A204.1 (cell line): ENCODE measurements around the gene AMZ2.
"Not testable (repeated sequence)": the region's sequence is repeated elsewhere in the genome, so short reads cannot be mapped to it uniquely, and the experiment has no call there.

Experiments
- FAIRE-seq: peaks from 2 replicates; lab custom pipeline; 2012; peaks lifted over from hg19 to GRCh38; lab: Jason Lieb, UNC

AMZ2 gene

GRCh38 chr17:68247445-68248198, at the start of gene AMZ2:
Gene AMZ2, plus strand, starts transcription at chr17:68248043. Its CDS starts 2,145 bp downstream, at chr17:68250188.
- no peak for FAIRE-seq

- no peak for FAIRE-seq
These were observed 48.7 kb upstream of the AMZ2 start for GRCh38 chr17:68198931-68199836.

GRCh38 chr17:68199837-68200688, 47.8 kb upstream of the AMZ2 start:
- FAIRE-seq: no peak

GRCh38 chr17:68200689-68201417, 47.0 kb upstream of the AMZ2 start:
- no peak for FAIRE-seq

- FAIRE-seq: not testable (repeated sequence)
These were observed 46.4 kb upstream of the AMZ2 start for GRCh38 chr17:68201418-68201771.

- not testable (repeated sequence) for FAIRE-seq
These were observed 45.5 kb upstream of the AMZ2 start for GRCh38 chr17:68202321-68202720.

- FAIRE-seq: no peak
These were observed 43.1 kb upstream of the AMZ2 start for GRCh38 chr17:68204736-68205135.

GRCh38 chr17:68205251-68205807, 42.5 kb upstream of the AMZ2 start:
- FAIRE-seq: no peak

- no peak for FAIRE-seq
These were observed 41.8 kb upstream of the AMZ2 start for GRCh38 chr17:68205808-68206720.

- FAIRE-seq: no peak
These were observed 40.1 kb upstream of the AMZ2 start for GRCh38 chr17:68207651-68208253.

- FAIRE-seq: not testable (repeated sequence)
These were observed 39.2 kb upstream of the AMZ2 start for GRCh38 chr17:68208651-68209050.

- not testable (repeated sequence) for FAIRE-seq
These were observed 38.5 kb upstream of the AMZ2 start for GRCh38 chr17:68209191-68209900.

- no peak for FAIRE-seq
These were observed 37.1 kb upstream of the AMZ2 start for GRCh38 chr17:68210570-68211315.

GRCh38 chr17:68213428-68214411, 34.1 kb upstream of the AMZ2 start:
- FAIRE-seq: not testable (repeated sequence)

- not testable (repeated sequence) for FAIRE-seq
These were observed 32.4 kb upstream of the AMZ2 start for GRCh38 chr17:68215453-68215852.

- FAIRE-seq: not testable (repeated sequence)
These were observed 28.4 kb upstream of the AMZ2 start for GRCh38 chr17:68219429-68219828.

GRCh38 chr17:68220186-68220585, 27.7 kb upstream of the AMZ2 start:
- FAIRE-seq: not testable (repeated sequence)
